Astrocyte (in vitro differentiated cells and primary cell): ENCODE results near the gene PLEKHG7.

Source experiments
- EZH2 ChIP-seq: IDR thresholded peaks from 2 replicates; pipeline ENCODE4 v1.6.1; 2012; ENCODE audit warnings: mild to moderate bottlenecking, low read length, inconsistent platforms; ENCODE audit not compliant: insufficient read depth
- TF ChIP-seq, protein P1 (sequence below): IDR thresholded peaks from 2 replicates; pipeline ENCODE4 v1.5.1; 2011; ENCODE audit warnings: low read depth, mild to moderate bottlenecking, inconsistent platforms, low read length, moderate library complexity; ENCODE audit not compliant: insufficient read depth

DNA sequence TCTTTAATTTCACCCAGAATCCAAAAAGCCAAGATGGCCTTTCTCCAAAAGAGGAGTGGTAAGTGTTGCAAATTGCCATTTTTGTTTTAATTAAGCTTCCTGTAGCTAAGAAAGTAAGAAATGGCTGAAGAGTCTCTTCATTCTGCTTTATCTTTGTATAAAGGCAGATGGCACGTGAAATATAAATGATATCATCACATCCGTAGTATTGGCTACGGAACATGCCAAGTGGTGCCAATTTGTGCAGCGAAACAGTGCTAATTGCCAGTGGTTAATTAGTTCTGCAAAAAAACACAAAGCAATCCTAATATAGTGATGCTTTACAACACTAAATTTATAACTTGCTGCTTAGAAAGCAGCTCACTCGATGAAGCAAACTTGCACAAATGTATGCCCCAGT, 29.4 kb downstream of the PLEKHG7 start:
- TF ChIP-seq, protein P1, sequence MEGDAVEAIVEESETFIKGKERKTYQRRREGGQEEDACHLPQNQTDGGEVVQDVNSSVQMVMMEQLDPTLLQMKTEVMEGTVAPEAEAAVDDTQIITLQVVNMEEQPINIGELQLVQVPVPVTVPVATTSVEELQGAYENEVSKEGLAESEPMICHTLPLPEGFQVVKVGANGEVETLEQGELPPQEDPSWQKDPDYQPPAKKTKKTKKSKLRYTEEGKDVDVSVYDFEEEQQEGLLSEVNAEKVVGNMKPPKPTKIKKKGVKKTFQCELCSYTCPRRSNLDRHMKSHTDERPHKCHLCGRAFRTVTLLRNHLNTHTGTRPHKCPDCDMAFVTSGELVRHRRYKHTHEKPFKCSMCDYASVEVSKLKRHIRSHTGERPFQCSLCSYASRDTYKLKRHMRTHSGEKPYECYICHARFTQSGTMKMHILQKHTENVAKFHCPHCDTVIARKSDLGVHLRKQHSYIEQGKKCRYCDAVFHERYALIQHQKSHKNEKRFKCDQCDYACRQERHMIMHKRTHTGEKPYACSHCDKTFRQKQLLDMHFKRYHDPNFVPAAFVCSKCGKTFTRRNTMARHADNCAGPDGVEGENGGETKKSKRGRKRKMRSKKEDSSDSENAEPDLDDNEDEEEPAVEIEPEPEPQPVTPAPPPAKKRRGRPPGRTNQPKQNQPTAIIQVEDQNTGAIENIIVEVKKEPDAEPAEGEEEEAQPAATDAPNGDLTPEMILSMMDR, result no peak
- TF ChIP-seq EZH2, result no peak
